Suppressor macrophage (primary cell): ENCODE results near the gene PDPN.

Source experiments
- DNase-seq, 4 experiments: peaks; one replicate each; pipeline ENCODE4 v3.0.0-alpha.2; 2020 to 2022

The PDPN gene

DNA sequence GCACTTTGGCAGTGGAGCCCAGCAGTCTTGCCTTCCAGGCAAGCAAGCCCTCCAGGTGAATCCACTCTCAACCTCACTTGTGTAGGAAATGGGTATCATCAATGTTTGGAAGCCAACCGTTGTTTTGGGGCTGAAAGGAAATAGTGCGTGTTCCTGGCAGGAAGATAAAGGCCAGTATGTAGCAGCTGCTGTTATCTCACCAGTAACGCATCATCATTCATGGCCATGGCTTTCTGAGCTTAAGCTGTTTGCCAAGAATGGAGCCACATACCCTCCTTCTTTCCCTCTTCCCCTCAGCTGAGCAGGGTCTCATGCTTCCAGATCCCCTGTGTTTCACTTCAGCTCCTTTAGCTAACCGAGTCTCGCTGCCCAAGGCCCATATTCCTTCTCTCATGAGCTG lies 2.2 kb upstream of the PDPN start:
- no peak for DNase-seq

DNA sequence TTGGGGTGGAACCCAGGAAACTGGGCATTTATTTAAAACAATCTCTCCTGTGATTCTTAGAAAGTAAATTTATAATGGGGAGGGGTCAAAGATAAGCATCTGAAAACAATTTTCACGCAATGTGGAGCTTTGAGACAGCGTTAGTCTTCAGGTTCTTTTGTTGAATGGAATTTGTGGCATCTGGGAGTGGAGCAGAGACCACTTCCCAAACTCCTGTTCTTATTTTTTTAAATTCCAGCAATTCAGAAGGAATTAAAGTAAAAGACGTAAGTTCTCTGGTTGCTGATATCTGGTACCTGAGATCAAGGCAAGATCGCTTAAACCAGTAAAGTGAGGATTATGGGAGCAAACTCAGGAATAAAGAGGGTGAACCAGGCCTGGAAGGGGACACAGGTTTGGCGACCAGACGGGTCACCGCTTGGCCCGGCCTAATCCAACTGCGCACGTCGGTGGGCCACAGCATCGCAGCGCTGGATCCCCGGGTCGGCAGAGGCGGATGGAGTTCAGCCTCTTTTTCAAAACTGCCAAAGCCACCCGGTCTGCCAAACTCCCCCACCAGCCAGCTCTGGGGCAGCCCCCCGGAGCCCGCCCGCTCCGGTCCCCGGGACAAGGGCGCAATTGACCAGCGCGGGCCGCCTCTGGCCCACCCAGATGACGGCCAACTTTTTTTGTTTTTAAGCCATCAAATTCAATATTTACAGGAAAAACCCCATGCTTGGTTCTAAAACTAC lies 754 bp upstream of the PDPN start:
- DNase-seq = no peak

DNA sequence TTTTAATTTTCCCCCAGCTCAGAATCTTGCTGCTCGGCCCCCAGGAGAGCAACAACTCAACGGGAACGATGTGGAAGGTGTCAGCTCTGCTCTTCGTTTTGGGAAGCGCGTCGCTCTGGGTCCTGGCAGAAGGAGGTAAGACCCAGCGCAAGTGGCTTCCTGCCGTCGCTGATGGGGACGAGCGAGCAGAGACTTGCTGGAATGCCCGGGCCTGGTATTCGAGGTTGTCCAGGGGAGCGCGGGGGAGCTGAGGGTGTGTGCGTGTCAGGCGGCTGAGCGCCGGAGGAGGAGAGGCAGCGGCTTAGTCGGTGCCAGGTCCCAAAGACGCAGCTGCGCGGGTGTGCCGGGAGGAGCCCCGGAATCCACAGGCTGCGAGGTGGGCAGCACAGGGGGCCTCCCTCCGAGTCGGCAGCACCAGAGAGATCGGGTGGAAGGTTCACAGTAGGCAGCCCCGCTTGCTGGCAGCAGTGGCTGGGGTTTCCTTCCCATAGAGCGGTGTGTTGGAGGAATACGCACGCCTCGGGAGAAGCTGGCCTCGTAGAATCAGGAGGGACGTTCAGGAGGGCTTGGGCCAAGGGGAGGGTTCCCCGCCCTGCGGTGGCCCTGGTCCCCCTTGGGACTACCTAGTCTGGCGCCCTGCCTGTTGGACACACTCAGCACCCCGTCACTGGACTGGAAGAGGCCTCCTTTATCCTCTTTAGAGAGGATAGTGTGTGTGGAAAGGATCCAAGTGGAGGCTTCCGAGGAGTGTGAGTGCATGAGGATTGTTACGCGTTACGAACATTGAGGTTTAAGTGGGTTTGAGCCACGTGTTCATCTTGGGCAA lies 547 bp downstream of the PDPN start:
- peak in 3 of 4 experiments; percentile 24 to 40 (median 35) for DNase-seq

DNA sequence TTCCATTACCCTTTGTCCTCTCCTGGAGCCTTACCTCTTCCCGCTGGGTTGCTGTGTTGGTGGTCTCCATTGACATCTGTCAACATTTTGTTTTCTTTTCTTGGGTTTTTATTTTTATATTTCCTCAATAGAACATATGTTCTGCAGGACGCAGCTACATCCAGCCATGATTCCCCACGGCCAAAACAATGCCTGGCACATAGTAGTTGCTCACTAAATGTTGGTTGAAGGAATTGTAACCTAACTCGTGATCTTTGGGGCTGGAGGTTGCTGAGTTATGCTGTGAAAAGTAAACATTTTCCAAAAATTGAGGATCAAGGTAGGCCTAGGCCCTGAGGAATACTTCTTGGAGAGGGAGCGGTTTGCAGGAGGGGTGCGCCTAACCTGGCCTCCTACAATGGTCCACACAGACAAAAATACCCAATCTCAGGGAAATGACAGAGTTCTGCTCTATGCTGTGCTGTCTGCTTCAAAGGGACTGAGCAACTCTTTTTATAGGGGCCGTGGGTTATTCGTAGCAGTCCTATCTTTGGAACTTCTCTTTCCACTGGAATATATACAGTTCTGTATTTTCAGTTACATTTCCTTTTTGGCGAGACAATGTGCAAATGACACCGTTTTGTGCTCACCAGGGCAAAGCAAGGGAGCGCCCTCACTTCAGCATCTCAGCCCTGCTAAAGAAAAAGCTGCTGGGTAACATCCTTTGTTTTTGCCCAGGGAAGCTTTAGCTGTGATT lies 1.4 kb downstream of the PDPN start:
- peak; percentile 18 to 70 (median 35) for DNase-seq

DNA sequence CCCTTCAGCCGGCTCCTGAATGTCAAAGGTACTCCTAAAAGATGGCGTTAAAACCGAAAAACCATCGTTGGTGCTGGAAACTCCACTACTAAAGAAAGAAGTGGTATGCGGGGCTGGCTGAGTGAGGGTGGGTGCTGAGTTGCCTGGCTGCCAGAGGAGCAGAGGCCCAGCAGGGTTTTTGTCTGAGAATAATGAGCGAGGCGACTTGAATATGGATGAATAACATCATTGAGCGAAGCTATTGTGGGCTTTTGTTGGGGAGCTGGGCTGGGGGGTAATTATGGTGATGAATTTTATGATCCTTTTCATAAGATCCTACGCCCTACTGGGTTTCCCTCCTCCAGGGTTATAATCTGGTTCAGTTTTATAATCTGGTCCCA lies 2.0 kb downstream of the PDPN start:
- no peak for DNase-seq

DNA sequence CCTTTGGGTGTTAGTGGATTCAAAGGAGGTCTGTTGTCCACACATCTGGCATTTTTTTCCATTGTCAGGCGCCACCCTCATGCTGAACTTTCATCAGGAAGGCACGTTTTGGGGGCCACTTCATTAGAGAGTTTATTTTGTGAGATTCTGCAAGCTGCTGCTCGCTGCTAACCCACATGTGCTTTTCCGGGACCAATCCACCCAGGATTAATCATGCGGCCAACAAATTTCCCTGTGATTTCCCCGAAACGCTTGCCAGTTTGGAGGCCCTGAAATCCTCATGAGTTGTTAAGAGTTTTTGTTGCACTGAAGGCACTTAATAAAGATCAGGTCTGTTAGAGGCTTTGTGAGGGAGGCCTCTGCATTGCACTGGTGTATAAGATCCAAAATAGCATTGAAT lies 2.4 kb downstream of the PDPN start:
- DNase-seq = no peak

DNA sequence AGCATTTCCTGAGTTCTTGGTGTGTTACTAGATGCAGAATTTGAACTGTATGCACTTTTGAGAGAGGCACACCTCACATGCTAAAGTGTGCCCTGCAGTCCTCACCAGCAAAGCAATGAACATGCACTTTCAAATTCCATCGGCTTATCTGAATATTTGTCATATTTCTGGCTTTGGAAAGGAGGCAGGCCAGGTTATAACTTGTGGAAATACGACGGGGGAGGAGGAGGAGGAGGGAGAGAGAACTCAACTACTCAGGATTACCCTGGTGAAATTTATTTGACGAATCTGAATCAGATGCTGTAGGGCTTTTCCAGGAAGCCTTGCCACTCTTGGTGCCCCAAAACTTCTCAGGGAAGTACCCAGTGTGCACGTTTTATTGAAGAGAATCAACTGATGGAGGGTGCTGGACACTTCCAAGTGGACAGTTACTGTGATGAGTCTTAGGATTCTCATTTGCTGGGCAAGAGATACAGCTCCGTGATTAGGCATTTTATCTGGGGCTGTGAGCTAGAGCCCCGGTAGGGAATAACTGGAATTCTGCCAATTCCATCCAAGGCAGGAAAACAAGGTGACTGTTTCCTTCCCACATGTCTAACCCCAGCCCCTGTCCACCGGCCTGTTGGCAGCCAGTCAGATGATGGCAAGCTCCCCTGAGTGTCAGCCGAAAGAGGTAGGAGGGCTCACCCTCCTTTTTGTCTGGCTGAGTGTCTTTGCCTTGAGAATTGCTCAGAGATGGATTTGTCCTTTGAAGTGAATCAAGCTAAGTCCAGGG lies 3.8 kb downstream of the PDPN start:
- DNase-seq = no peak

DNA sequence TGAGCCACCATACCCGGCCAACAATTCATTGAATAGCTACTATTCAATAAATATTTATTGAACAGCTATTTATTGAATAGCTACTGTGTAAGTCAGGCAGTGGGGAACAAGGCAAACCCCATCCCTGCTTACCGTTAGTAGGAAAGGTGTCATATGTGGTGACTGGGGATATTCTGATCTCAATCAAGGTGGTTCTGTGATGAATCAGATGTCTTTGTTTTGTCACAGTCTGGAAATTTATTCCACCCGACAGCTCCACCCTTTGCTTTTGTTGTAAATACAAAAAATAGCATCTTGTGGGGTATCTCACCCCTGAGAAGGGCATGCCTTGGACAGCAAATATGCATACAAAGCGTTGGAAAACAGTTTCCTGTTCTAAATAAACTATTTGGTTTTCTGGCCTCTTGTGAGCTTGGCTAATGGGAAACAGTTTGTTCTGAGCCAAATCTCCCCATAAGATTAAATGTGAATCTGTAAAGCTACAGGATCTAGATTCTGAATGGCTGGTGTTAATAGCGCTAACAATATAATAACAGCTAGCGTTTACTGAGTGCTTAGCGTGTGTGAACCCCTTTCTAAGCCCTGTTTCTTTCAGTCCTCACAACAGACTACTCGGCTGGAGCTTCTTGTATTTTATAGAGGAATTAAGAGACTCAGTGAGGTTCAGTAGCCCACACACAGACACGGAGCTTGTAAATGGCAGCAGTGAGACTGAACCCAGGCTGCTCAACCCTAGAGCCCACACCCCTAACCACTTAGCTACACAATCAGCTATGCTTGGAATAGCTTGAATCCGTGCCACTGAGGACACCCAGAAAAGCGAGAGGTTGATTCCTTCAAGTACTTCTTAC lies 5.5 kb downstream of the PDPN start:
- DNase-seq = no peak

DNA sequence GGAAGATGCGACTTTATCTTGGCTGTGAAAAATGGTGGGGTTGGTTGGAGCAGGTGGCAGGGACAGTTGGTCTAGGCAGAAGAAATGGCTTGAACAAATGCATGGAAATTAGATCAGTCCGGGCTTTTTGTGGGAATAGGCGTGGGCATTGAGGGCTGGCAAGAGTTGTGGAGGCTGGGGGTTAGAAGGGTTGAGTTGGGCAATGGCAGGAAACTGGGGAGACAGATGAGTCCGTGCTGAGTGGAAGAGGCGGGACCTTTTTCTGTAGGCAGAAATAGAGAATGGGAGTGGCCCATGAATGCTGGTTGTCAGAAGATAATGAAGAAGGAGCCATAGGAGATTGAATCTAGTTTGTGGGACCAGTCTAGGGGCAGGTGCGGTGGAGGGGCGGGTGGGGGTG lies 6.9 kb downstream of the PDPN start:
- peak; percentile 48 to 80 (median 66) for DNase-seq

DNA sequence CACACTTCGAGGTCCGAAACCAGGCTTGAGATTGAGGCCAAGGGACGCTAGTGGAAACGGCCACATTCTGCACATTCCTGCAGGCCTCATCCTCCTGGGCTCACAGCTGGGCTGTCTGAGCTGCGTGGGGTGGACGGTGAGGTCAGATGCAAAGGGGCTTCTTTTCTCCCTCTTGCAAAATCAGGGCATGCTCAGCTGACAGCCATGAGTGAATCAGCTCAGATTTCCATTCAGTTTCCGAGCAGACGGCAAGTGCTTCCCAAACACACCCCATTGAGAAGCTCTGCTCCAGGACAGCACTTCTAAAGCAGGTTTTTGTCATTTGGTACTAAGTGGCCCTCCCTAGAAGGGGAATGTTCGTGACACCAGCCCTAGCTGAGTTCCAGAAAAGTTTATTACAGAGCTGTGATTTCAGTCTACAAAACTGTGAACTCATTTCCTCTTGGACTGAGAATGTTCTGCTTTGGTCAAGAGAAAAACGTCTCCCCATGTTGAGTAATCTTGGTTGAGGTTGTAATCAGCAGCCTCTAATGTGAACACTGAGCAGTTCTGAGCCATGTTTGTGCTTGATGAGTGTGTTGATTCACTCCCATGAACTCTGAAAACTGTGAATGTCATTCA lies 10.0 kb downstream of the PDPN start:
- DNase-seq = peak; percentile 79 to 94 (median 90)

DNA sequence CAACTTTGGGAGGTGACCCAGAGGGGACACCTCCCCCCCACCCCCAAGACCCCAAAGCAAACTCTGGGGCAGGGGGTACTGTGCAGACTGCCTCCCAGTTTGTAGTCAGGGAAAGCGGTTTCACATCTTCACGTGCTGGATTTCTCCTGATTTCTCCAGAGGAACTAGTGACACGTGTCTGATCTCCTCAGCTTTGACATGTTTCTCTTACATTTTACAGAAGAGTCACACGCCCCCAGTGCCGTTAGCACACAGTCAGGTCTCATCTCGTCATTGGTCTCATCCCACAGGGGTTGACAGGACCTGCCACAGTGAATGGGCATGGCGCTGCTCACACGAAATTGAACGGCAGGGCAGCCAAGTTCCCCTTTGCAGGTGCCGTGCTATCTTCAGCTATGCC lies 11.8 kb downstream of the PDPN start:
- peak; percentile 22 to 44 (median 34) for DNase-seq

DNA sequence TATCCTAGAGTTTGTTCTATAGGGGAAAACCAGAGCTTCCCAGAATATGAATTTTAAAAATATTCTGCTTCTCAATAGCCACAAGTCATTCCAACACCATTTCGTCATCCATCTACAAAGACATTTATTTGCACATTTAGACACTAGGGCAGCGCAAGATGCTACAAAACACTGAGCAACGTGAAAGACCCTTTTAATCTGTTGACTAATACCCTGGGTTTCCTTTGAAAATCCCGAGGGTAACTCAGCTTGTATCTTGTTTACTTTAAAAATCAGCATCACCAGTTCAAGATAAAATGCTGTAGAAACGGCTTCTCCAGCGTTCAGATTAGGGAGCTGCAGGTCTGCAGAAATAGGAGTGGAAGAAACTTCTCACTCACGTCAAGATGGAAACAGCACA lies 13.5 kb downstream of the PDPN start:
- DNase-seq = no peak

DNA sequence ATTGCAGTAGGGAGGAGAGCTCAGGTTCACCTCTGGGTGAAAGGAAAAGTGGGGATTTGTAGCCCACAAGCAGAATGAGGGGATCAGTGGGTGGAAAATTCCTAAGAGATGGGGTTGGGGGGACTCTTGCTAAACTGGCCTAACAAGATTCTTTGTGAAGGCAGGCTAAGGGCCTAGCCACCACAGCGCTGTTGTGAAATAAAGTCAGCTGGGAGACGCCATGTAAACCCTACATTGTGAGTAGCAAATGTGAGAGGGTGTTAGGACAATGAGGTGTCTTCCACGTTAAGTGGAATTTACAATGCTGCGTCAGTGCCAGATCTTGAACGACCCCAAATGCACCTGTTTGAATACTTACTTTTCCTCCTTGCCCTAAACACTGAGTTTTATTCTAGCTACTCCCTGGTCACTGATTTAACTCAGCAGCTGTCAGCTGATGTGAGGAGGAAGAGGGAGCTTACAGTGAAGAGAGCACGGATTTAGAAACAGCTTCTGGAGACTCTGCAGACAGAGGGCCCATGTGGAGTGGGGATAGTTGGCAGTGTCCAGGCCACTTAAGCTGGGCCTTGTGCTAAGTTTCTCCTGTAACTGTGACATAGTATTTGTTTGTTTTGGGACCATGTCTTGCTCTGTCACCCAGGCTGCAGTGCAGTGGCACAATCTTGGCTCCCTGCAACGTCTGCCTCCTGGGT lies 17.3 kb downstream of the PDPN start:
- DNase-seq = peak in 1 of 4 experiments; percentile 5

DNA sequence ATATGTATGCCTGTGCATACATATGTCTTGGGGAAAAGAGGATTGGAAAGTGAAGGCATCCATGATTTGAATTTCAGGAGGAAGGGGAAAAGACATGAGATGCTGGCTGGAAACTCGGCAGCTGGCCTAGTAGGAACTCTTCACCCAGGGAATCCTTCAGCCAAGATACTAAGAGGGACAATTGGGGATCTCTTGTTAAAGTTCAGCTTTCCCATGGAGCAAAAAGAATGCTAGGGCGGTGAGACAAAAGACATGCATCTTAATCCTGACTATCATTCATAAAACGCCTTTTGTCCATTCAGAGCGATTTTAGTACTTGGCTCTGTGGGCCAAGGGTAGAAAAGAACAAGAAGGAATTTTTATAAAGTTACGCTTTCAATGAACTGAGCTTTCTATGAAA lies 20.5 kb downstream of the PDPN start:
- DNase-seq = no peak

DNA sequence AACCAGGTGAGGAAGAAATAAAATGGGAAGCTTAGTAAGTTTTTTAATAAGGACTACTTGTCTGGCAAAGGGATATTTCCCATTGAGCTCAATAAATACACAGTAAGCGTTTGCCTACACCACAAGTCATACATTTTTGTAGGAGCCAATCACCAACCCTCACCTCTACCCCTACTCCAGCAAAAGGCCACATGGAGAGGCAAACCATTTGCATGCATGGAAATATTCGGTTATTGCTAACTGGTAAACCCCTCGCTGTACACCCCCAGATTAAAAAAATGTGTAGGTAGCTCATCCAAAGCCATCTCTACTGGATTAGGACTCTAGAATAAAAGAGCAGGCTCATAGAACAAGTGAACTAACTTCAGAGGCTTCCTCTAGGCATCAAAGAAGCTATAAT lies 21.1 kb downstream of the PDPN start:
- no peak for DNase-seq

DNA sequence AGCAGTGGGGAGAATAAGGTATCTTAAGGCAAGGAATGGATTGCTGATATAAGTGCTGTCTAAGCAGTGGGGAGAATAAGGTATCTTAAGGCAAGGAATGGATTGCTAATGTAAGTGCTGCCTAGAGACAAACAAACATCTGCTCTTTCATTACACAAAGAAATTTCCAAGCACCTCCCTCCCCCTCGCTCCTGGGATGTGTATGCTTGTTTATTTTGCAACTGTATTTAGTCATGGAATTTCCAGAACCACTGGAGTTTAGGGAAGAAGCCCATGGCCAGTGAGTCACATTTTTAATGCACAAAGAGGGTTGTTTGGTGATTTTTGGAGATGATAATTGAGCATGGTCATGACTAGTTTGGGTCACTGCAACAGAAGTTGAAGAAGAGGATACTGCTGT lies 21.5 kb downstream of the PDPN start:
- peak; percentile 33 to 68 (median 58) for DNase-seq

DNA sequence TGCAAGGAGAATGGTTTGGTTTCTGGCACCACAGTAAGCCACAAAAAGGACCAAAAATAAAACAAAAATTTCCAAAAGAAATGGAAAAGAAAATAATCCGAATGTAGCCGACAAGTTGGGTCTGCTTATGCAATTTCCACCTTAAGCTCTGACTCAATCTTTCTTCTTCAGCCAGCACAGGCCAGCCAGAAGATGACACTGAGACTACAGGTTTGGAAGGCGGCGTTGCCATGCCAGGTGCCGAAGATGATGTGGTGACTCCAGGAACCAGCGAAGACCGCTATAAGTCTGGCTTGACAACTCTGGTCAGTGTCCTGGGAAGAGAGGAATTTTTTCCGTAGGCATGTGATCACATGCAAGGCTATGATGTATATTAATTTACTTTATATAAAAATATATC lies 23.4 kb downstream of the PDPN start:
- no peak for DNase-seq

DNA sequence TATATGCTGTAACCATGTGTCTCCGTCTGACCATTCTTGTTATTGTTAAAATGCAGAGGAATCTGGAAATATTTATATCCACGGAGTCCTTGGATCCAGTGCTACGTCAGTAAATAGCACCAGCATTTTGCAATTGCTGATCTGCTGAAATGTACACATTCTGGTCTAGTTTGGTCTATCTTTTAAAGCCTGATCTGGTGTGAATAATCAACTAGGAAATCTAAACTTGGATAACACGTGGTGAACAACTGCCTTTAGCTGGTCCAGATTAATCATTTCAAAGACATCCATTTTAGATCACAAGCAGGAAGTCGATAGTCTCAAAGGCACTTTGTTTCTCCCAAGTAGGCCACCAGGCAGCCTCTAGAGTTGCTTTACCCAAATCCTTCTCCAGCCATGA lies 32.6 kb downstream of the PDPN start:
- no peak for DNase-seq

DNA sequence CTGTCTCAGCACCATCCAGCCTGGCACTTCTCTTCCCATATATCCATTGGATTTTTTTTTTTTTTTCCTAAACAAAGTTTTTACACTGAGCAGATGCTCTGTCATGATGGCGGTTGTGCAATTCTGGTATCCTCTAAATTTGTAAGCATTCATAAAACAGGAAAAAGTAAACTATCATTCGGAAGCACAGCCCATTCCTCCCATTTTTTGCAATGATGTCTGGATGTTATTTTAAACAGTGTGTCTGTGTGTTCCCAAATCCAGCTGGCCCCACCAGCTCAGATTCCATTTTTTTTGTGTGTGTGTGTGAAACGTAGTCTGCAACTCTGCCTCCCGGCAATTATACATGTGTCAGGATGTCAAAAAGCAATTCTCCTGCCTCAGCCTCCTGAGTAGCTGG lies 33.5 kb downstream of the PDPN start:
- no peak for DNase-seq

DNA sequence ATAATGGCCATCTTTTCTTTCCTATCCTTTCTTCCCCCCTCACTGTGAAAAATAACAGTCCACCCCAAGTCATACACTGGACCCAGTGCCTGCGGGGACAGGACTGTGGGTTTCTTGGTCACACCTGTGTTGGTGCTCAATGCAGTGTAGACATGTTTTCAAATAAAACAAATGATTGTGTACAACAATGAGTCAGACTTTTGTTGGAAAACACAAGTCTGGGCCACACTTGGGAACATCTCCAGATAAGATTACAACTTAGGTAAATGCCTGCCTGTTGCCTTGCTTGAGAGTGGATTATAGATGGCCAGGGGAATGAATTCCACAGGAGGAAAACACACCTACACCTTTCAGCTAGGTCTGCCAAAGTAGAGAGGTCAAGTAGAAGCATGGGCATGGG lies 34.1 kb downstream of the PDPN start:
- no peak for DNase-seq

DNA sequence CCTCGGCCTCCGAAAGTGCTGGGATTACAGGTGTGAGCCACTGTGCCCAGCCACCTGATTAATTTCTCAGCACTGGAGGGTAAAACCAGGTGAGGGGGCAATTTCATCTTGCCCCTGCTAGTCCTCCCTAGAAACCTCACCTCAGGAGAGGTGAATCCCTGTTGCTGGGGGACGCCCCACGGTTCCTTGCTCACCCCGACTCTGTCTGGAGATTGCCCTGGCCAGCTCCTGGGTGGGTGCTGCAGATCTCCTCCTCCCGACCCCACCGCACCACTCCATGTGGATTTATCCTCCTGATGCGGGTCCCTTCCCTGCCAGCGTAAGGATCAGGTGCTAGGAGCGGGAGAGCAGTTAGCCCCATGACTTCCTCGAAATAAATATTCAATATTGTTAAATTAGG lies 34.9 kb downstream of the PDPN start:
- DNase-seq = no peak
